Cardiac septum (tissue), 1 donor: ENCODE measurements around the gene RASA2. TPM values are rescaled to one million over a fixed set of nuclear protein-coding genes. Genes with fewer than 3 reads are reported as not detected.

Source experiments
- DNase-seq: peaks from one replicate; pipeline ENCODE4 v3.0.0-alpha.2; 2020; ENCODE audit warnings: low spot score
- intact Hi-C: fragments of 100-400 bp; cut with DNase I; formaldehyde crosslinking; loops from one replicate; pipeline ENCODE4 v1.14.0; 2022
- long read RNA-seq: library from polyadenylated mRNA; unstranded; transcript quantifications from one replicate; pipeline ENCODE4 v2.0.0, GENCODE V29; 2021
- total RNA-seq: library from RNA; stranded (reverse); fragmentation: NEBNext Ultra II Directional; extraction: Animal tissue kit (Norgen Biotek cat#: 25700); gene quantifications from one replicate; pipeline ENCODE4 v1.2.1, GENCODE V29; 2021
- donor health status: DM: no; HTN: no; CAD: no.

The RASA2 gene
- 7.1 TPM for total RNA-seq
- long read RNA-seq, partial matches to known transcripts = 1 of 10 reads
- long read RNA-seq, other reads (novel, unspliced or antisense) = 9 of 10 reads

GRCh38 chr3:141486746-141487520 lies at the start of gene RASA2:
RASA2 (plus strand) TSS chr3:141487027; CDS start chr3:141487084, 57 bp downstream.
- intact Hi-C loops = loop anchor here (2.0 to 10.0 kb wide), 2 partner anchors 252 to 388 kb away; partner anchors contain the start of genes ATP1B3 and RNF7
- peak; percentile 84 for DNase-seq

GRCh38 chr3:141439589-141439988 lies 47.2 kb upstream of the RASA2 start:
- DNase-seq = no peak
- intact Hi-C loops = no loop called here

DNA sequence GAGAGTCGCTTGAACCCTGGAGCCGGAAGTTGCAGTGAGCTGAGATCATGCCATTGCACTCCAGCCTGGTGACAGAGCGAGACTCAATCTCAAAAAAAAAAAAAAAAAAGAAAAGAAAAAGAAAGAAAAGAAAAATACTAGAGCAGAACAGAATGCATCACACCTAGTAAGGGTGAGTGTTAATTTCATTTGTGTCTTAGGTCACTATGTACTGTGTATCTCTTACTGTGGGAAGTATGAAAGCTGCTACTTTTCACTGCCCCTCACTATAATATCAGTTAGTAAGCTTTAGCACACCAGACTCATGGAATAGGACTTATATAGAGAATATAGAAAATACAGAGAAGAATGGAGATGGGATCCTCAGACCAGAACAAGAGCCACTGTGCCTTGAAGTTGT lies 45.9 kb upstream of the RASA2 start:
- intact Hi-C loops = loop anchor here (2.0 to 10.0 kb wide), 2 partner anchors 38 to 206 kb away; partner anchors contain the start of gene PXYLP1
- no peak for DNase-seq

DNA sequence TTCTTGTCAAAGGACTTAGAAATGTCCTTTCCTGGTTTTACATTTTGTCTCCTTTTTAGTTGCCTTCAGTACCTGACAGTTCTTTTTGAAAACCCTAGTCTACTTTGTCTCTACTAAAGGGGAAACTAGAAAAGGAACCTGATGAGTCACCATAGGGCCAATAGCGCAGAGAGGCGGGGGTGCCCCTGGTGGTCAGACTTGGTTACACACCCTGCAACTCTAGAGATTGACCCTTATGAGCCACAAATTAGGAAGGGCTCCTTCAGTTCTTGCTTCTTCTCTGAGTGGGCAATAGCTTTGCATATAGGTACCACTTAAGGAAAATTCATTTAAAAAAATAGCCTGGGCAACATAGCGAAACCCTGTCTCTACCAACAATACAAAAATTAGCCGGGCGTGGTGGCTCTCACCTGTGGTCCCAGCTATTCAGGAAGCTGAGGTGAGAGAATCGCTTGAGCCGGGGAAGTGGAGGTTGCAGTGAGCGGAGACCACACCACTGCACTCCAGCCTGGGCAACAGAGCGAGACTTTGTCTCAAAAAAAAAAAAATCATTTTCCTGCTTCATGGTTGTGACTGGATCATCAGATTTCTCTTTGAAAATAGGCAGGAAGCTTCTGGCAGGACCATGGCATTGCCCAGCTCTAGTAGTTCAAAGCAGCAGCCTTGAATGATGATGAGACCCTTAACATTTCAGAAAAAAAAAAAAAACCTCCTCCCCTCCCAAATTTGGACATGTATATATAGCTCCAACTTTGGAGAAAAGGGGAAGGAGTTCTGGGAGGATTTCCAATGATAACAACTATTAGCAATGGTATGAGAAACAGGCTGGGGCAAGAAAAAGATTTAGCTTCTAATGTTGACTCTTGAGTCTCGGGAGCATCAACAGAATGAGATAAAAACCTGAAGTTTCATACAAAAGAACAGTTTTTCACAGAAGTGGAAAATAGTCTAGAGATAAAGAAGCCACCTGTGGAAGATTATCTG lies 45.2 kb upstream of the RASA2 start:
- DNase-seq = peak; percentile 89
- intact Hi-C loops = loop anchor here (1.0 to 10.0 kb wide), 4 partner anchors 30 to 207 kb away; partner anchors contain the start of genes PXYLP1 and ZBTB38

GRCh38 chr3:141442446-141442845 lies 44.4 kb upstream of the RASA2 start:
- DNase-seq = no peak
- intact Hi-C loops = loop anchor here (1.0 to 10.0 kb wide), 3 partner anchors 31 to 208 kb away; partner anchors contain the start of genes PXYLP1 and ZBTB38

GRCh38 chr3:141442914-141443313 lies 43.9 kb upstream of the RASA2 start:
- DNase-seq = no peak
- intact Hi-C loops = loop anchor here (1.0 to 10.0 kb wide), 3 partner anchors 32 to 208 kb away; partner anchors contain the start of genes PXYLP1 and ZBTB38

GRCh38 chr3:141444586-141445285 lies 42.1 kb upstream of the RASA2 start:
- DNase-seq = no peak
- intact Hi-C loops = loop anchor here (10.0 kb wide), 1 partner anchor 210 kb away; the partner anchor contains the start of gene PXYLP1

- DNase-seq = no peak
- intact Hi-C loops = loop anchor here (10.0 kb wide), 1 partner anchor 211 kb away; the partner anchor contains the start of gene PXYLP1
These were observed 40.8 kb upstream of the RASA2 start for GRCh38 chr3:141445990-141446389.

DNA sequence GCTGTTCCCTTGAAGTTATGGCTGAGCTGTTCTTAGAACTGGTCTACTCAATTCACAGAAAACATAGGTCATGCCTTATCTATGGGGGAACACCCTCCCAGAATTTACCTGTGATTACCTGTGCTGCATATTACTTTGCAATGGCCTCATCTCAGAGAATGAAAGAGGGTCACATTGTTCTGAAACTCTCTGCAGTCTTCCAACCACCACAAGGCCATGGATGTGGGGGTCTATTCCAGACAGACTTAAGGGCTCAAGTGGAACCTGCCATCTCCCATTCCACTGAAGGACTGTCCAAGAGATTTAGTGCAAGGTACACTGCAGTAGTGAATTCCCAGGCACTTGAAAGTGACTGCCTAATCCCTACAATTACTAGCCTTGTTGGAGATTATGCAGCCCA lies 40.1 kb upstream of the RASA2 start:
- no peak for DNase-seq
- intact Hi-C loops = loop anchor here (10.0 kb wide), 1 partner anchor 212 kb away; the partner anchor contains the start of gene PXYLP1

DNA sequence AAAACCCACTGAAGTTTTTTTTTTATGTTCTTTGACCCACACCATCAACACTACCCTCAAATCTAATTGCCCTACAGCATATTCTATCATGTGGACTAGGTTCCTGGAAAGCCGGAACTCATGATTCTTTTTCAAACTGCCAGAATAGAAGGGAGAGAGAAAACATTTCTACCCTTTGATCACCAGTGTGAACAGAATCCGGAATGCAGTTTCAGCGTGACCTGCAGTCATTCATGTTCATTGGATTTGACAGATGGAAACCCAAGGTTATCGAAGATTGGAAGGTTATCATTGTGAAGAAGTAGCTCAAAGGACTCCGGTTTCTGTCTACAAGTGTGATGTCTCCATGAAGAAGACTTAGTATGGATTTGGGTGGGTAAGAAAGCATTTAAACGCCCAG lies 39.4 kb upstream of the RASA2 start:
- intact Hi-C loops = loop anchor here (10.0 kb wide), 1 partner anchor 213 kb away; the partner anchor contains the start of gene PXYLP1
- no peak for DNase-seq

DNA sequence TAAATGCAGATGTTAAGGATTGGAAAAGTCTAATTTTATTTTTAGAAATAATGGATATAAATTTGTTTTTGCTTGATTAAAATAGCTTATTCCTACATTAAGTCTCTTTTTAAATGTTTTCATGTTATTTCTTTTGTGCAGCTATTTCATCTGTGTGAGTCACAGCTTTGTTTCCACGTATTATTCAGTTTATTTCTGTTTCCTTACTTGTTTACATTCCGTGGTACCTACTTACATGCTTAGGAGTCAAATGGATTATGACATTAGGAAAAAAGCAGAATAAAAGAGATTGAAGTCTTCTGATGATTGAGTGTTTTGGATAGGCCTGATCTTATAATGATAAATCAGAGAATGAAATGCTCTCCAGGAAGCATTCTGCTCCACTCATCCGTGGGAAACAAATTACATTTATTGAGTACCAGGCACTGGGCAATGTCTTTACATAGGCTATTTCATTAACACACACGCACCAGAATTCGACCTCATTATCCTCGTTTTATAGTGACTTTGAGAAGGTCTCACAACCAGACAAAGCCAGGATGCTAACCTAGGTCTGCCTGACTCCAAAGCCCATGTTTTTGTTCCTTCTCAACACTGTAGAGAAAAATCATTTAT lies 38.1 kb upstream of the RASA2 start:
- intact Hi-C loops = loop anchor here (10.0 kb wide), 1 partner anchor 214 kb away; the partner anchor contains the start of gene PXYLP1
- no peak for DNase-seq

DNA sequence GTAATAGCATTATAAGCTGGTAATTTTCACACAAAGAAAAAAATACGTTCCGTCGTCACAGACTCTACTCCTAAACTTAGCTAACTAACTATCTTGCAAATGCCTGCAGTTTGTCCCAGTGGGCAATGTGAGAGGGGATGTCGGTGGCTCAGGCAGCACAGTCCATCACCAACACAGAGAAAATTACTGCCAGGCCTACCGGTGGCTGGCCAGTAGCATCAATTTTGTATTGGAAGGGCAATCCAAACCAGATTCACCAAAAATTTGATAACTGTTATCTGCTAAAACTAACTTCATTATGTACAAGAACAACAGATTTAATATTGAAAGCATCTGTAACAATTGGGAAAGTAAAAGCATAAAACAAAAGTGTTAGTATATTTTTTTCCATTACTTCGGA lies 37.4 kb upstream of the RASA2 start:
- no peak for DNase-seq
- intact Hi-C loops = loop anchor here (10.0 kb wide), 1 partner anchor 215 kb away; the partner anchor contains the start of gene PXYLP1

DNA sequence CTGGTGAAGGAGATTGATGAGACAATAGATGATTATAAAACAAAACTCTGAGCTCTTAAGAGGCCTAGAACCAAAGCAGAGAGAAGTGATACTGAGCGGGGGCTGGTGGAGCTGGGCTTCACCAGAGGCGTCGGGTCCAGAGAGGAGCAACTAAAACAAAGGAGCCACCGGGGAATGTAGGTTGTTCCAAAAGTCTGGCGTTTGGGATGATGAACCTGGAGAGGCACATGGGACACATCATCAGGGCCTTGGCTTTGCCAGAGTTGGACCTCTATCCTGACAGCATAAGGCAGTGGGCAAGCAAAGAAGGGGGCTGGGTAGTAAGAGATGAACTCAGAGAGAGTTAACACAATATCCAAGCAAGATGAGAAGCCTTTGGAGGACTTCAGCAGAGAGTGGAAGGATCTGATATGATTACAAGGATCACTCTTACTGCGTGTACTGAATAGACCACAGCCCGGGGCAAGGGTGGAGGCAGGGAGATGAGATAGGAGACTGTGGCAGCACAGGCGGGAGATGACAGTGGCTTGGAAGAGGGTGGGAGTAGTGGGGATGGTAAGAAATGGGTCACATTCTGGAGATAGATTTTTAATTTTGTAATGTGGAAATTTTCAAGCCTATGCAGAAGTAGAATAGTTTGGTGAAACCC lies 36.0 kb upstream of the RASA2 start:
- intact Hi-C loops = no loop called here
- DNase-seq = no peak

GRCh38 chr3:141452045-141452444 lies 34.8 kb upstream of the RASA2 start:
- intact Hi-C loops = loop anchor here (1.0 to 2.0 kb wide), 4 partner anchors 83 to 147 kb away; partner anchors contain the start of gene ZBTB38
- DNase-seq = no peak

DNA sequence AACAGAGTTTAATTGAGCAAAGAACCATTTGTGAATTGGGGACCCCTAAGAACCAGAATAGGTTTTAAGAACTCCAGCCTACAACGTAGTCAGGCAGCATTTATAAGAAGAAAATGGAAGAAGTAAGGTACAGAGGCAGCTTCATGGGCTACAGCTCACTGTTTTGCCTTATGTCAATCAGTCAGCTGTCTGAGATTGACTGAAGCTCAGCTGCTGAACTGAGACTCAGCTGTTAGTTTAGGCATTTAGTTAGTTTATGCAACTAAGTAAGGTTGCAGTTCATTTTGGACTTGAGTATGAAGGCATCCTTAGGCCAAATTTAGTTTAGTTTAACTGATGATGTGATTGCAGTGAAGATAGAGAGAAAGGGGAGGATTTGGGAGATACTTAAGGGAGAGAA lies 34.1 kb upstream of the RASA2 start:
- no peak for DNase-seq
- intact Hi-C loops = loop anchor here (1.0 to 2.0 kb wide), 4 partner anchors 84 to 148 kb away; partner anchors contain the start of gene ZBTB38

GRCh38 chr3:141454054-141454453 lies 32.8 kb upstream of the RASA2 start:
- no peak for DNase-seq
- intact Hi-C loops = no loop called here

- intact Hi-C loops = no loop called here
- no peak for DNase-seq
These were observed 31.8 kb upstream of the RASA2 start for GRCh38 chr3:141454906-141455602.
